ENCODE measurements around the gene XCL2.
"Not testable (repeated sequence)": the region's sequence is repeated elsewhere in the genome, so short reads cannot be mapped to it uniquely, and the experiment has no call there.

XCL2 gene

GRCh38 chr1:168543840-168544498 is at the start of gene XCL2:
TSS of gene XCL2 (minus strand) at chr1:168543997. CDS start at chr1:168543964, 33 bp downstream.
- not testable (repeated sequence) for DNase-seq

DNA sequence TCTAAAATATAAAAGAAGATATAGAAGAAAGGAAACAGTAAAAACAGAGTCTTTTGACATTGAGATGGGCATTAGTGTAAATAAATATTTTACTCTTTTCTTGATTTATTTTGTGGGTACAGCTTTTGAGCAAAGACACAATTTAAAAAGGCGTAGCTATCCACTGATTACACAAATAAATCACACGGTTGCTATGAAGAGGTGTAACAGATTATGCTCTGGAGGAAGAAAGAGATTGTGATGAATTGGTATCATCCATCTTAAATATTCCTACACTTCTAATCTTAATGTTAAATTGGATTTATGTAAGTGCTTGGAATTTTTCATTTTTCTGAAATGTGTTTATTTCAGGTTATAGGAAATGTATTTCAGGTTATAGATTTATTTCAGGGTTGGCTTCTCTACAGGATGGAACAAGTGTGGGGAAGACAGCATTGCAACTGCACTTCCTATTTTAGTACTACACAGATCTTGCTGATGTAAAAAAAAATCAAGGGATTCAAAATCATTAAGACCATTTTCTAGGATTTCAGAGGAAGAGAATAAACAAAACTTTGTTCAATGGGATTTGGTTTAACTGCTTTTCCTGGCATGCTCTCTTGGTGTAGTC is 47.9 kb upstream of the XCL2 start:
- no peak for DNase-seq
- TF ChIP-seq GATA1 (IDR thresholded peaks at IDR 0.05; ENCODE audit: low read depth, low read length) (no peak), POLR2A (IDR thresholded peaks at IDR 0.05; ENCODE audit: low read length) (no peak)

DNA sequence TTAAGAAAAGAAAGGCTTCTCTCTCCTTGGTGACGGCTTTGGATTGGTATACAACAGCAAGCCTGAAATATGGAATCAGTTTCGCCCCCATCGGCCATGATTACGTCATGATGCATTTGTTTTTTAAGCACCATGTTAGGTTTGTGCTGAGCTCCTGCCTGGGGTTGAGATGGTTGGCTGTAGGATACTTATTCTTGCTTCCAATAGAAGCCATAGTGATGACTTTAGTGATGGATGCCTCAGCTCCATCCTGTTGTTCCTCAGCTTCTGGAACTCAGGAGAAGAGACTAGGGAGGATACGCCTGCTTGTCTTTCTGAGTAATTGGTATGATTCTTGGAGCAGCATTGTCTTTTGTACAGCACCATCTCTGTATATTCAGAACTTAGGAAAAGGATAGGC is 47.3 kb upstream of the XCL2 start:
- no peak for TF ChIP-seq GATA1 (IDR thresholded peaks at IDR 0.05; ENCODE audit: low read depth, low read length)
- DNase-seq = no peak

DNA sequence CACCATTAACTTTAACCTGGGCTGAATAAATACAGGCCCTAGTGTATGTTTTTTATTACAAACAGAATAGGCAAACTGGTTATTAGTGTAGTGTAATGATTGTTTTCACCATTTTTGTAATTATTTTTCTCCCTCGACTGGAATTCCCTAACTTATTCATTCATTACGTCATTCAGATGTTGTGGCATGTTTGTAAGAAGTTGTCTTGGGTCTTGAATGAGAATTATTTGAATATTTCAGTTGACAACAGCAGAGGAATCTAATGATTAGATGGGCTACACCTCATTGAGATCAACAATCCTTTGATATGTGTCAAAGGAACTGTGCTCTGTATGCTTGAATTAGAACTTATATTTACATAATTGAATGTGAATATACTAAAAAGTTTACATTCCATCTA is 45.4 kb upstream of the XCL2 start:
- TF ChIP-seq GATA1 (IDR thresholded peaks at IDR 0.05; ENCODE audit: low read depth, low read length) (no peak), POLR2A (IDR thresholded peaks at IDR 0.05; ENCODE audit: low read length) (no peak)
- DNase-seq = no peak

DNA sequence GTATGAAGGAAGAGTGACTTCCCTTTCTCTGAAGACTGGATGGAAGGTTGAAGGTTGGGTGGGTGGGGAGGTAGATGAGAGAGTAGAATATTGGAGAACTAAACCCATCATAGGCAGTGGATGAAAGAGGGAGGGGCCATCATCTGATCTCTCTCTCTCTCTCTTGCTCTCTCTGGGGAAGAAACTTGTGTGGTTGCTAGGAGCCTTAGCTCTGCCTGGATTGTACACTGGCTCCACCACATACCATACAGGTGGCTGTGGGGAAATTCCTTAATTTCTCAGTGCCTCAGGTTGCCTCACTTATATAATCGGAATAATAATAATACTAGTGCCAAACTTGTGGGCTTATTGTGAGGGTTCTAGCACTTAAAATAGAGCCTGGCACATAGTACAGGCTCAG is 42.1 kb upstream of the XCL2 start:
- TF ChIP-seq POLR2A (IDR thresholded peaks at IDR 0.05; ENCODE audit: low read length) (no peak), GATA1 (IDR thresholded peaks at IDR 0.05; ENCODE audit: low read depth, low read length) (no peak)
- no peak for DNase-seq

DNA sequence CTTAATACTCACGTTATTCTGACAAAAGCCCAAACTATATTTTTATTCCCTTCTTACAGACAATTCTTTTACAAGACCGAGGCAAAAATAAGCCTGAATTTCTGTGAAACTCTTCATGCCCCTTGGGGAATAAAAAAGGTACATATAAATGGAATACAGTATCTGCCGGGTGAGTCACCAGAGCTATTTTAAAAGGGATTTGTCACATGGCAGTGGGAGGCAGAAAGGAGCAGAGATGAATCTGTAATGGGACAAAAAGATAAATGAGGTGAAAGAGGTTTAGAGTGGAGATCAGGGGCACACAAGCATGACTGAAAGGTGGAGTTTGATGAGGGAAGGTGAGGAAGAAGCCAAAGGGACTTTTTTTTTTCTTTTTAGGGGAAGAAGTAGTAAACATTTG is 41.4 kb upstream of the XCL2 start:
- no peak for TF ChIP-seq GATA1 (IDR thresholded peaks at IDR 0.05; ENCODE audit: low read depth, low read length)
- TF ChIP-seq POLR2A (IDR thresholded peaks at IDR 0.05; ENCODE audit: low read length) = no peak
- no peak for DNase-seq

DNA sequence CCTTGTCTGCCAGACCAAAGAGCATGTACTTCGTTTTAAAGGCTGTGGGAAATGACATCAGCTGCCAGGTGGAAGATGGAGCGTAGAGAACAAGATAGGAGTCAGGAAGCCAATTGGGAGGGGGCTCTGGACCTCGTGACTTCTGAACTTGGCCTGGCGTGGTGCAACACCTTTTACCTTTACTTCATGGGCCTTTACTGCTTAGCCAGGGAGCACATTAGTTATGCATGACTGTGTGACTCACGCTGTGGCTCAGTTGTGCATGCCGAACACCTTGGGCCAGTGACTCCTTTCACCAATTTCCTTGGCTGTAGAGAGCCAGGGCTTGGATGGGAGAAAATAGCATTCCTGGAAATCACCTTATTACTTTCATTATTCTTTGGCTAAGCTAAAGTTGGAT is 39.8 kb upstream of the XCL2 start:
- TF ChIP-seq POLR2A (IDR thresholded peaks at IDR 0.05; ENCODE audit: low read length) (no peak), GATA1 (IDR thresholded peaks at IDR 0.05; ENCODE audit: low read depth, low read length) (no peak)
- DNase-seq = no peak

DNA sequence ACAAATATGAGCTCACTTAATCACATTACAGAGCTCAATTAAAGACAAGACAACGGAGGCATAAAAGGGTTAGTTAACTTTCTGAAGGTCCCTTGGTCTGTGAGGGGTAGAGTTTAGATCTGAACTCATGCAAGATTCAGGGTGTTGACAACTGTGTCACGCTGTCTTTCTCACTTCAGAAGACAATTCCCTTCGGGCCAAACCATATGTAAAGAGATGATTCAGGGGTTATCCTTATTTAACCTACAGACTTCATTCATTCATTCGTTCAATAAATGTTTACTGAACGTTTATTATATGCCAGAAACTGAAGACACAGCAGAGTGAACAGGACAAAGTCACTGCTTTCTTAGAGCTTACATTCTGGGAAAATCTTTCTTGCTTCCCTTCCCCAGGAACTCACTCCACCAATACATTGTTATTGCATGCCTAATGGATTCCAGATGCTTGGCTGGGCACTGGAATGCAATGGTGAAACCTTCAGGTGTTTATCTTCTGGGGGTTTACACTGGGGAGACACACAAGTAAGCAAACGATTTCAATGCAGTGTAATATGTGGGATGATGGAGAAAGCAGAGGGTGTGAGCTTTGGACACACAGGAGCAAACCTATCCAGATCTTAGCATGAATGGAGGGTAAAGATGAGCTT is 39.0 kb upstream of the XCL2 start:
- TF ChIP-seq GATA1 (IDR thresholded peaks at IDR 0.05; ENCODE audit: low read depth, low read length) = no peak
- no peak for DNase-seq

DNA sequence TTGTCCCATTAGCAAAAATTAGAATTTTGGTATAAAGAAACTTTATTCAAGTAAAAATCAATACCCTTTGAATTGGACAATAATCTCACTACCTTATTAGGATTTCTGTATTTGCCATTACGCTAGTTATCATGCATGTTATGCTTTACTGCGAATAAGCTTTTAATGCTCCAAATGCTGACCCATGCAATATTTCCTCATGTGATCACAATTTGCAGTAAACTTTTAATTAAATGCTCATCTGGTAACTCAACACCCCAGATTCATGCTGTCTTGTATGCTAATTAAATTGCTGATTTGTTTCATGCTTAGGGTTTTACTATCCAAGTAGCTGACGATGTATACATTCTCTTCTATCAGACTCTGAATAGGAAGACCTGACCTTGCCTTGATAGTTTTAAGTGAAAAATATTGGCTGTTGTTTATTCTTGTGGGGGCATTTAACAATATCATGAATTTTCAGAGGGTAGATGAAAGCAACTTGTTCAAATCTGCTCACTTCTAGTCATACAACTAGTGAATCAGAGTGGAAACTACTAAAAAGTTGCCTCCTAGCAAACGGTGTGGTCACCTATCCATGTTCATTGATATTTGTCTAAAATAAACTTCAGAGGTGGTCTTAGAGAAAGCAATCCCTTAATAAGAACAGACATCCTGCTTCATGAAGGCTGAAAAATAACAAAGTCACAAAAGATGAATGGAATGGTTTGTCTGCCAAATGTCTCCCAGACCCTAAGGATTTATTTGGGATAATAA is 38.2 kb upstream of the XCL2 start:
- TF ChIP-seq POLR2A (IDR thresholded peaks at IDR 0.05; ENCODE audit: low read length) (no peak), GATA1 (IDR thresholded peaks at IDR 0.05; ENCODE audit: low read depth, low read length) (no peak)
- DNase-seq = no peak

- DNase-seq = not testable (repeated sequence)
These were observed 37.2 kb upstream of the XCL2 start for GRCh38 chr1:168580991-168581390.

- DNase-seq = not testable (repeated sequence)
These were observed 36.5 kb upstream of the XCL2 start for GRCh38 chr1:168580290-168580689.

GRCh38 chr1:168578531-168579185 is 34.9 kb upstream of the XCL2 start:
- not testable (repeated sequence) for DNase-seq

DNA sequence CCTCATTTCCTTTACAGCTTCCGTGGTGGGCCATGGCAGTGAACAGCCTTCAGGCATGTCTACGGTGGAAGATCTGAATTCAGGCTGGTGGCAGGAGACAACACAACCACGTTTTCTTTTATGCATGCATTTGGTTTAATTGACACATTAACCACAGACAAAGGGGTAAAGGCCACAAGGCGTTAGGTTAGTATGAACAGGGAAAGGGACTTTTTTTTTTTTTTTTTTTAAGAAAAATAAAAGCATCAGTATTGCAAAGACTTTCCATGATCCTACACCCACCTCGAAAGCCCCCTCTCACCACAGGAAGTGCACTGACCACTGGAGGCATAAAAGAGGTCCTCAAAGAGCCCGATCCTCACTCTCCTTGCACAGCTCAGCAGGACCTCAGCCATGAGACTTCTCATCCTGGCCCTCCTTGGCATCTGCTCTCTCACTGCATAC is 32.5 kb upstream of the XCL2 start, which contains the start of gene XCL1:
XCL1 (plus strand) TSS at position 361 of the 444 bp plus-strand sequence; CDS start at position 394, 33 bp downstream.
- not testable (repeated sequence) for DNase-seq

- peak; percentile 52 to 54 for DNase-seq
These were observed 30.4 kb upstream of the XCL2 start for GRCh38 chr1:168574234-168574633.

GRCh38 chr1:168572633-168573032 is 28.8 kb upstream of the XCL2 start:
- no peak for DNase-seq
- TF ChIP-seq POLR2A (IDR thresholded peaks at IDR 0.05; ENCODE audit: low read length) (no peak), GATA1 (IDR thresholded peaks at IDR 0.05; ENCODE audit: low read depth, low read length) (no peak)
